Effector CD8-positive, alpha-beta T cell (primary cell): Measurements from ENCODE around the gene NOL3.

Experiments
- DNase-seq: peaks from one replicate; lab custom pipeline; 2025; lab: John Stamatoyannopoulos, UW

Gene NOL3

DNA sequence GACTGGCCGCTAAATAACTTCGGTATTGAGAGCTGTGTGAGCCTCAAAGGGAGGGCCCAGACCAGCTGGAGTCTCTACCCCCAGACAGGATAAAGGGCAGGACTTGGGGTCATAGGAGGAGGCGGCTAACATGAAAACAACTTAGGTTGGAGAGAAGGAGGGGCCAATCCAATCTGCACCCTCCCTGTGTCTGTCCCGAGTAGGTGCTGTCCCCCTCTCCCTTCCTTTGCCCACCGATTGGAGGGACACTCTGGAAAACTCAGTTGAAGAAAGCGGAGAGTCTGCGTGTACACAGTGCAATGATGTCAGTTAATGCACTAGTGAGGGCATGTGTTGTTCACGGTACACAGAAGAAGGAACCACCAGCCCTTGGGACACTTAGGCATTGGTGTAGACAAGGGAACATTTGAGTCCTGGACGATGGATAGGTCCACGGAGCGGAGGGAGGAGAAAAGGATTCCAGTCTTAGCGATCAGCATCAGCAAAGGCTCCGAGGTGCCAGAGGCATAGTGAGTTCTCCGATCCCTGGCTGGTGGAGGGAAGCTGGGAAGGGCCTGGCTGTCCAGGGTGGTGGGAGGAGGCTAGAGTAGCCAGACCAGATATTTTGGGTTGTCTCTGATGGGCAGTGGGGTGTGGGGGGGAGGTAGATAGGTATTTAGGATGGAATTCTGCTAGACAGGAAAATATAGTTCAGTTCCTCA is 761 bp downstream of the NOL3 start:
- DNase-seq = no peak

- DNase-seq = no peak
Measured at GRCh38 chr16:67173323-67173722, 3.0 kb downstream of the NOL3 start.

DNA sequence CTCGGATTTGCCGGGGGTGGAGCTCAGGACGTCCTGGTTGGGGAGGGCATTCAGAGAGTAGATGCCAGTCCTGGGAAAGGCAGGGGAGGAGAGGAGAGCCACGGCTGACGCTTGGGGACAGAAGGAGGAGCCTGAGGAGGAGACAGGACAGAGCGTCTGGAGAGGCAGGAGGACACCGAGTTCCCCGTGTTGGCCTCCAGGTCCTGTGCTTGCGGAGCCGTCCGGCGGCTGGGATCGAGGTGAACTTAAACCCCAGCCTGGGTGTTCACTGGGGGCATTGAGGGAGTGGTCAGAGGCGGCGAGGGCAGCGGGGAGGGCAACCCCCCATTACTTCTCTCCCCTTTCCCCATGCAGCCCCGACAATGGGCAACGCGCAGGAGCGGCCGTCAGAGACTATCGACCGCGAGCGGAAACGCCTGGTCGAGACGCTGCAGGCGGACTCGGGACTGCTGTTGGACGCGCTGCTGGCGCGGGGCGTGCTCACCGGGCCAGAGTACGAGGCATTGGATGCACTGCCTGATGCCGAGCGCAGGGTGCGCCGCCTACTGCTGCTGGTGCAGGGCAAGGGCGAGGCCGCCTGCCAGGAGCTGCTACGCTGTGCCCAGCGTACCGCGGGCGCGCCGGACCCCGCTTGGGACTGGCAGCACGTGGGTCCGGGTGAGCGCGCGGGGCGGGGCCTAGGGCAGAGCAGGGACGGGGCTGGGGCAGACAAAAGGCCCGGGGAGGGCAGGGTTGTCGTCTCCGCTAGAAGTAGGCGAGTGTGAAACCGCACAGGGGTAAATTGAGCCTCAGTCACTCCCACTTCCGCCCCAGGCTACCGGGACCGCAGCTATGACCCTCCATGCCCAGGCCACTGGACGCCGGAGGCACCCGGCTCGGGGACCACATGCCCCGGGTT is 3.7 kb downstream of the NOL3 start:
- peak; percentile 30 for DNase-seq

- DNase-seq = no peak
Measured at GRCh38 chr16:67174706-67175231, 4.4 kb downstream of the NOL3 start.

DNA sequence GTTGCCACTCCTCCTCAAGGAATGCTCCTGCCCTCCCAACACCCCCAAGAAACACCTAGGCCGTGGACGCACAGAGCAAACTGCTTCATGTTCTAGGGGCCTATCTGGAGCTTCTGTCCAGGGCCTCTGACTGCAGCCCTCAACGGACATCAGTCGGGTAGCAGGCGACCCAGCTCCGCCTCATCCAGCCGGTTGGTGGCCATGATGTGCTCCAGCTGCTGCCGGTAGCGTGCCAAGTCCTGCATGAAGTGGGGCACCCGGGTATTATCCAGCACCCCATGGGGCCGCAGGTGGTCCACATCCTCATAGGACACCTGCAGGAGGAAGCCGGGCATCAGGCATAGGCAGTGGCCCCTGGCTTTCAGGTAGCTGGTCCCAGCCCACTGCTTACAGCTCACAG is 6.3 kb downstream of the NOL3 start:
- DNase-seq = no peak

DNA sequence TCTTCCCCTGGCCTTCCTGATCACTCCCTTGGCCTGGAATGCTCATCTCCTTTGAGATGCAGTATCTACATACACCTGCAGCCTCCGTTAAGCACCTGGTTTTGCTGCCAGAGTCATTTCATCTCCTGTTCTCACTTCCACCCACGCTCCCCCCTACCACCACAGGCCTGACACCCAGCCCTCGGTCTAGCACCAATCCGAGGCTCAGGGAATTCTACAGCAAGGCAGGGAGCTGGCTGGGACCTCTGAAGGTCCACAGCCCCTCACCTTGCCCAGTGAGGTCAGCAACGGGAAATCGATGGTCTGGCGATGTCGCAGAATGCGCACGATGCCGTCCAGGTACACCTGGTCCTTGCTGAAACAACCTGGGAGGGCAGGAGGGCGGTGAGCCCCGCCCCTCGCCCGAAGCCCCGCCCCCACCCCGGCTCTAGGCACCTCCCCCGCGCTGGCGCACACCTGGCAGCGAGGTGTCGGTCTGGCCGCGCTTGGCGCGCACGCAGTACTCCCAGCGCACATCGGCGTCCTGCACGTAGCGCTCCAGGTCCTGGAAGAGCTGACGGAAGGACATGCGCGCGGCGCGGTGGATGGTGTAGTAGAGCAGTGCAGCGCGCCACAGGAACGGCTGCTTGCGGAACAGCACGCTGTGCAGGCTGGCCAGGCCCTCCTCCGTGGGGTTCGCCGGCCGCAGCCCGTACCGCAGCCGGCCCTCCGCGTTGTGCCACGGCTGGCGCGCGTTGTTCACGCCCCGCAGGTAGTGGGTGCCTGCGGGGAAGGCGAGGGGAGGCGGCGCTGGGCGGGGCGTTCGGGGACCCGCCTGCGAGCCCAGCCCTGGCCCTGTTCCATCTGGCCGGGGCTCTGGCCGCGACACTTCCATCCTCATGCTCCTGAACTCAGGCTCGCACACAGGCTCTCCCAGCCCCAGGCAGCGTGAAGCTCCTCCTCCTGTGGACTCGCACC is 7.7 kb downstream of the NOL3 start:
- DNase-seq = peak; percentile 18

GRCh38 chr16:67179421-67180080 is 9.2 kb downstream of the NOL3 start:
- no peak for DNase-seq

DNA sequence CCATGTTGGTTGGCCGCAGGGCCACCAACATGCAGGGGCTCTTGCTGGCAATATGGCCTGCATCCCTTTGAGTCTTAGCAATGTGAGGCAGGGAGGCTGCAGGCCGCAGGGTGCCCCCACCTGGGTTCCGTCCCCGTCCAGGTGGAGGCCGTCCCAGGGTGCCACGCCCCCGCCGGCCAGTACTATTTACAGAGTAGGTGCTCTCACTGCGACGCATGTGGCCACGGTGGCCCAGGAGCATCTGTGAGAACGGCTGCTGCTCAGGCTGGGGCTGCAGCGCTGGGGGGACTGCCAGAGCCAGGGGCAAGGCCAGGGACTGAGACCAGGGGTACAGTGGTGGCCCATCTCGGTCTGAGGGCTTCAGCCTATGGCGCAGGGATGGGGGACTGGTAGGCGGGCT is 9.8 kb downstream of the NOL3 start:
- DNase-seq = no peak

- no peak for DNase-seq
Measured at GRCh38 chr16:67181346-67181745, 11.0 kb downstream of the NOL3 start.

DNA sequence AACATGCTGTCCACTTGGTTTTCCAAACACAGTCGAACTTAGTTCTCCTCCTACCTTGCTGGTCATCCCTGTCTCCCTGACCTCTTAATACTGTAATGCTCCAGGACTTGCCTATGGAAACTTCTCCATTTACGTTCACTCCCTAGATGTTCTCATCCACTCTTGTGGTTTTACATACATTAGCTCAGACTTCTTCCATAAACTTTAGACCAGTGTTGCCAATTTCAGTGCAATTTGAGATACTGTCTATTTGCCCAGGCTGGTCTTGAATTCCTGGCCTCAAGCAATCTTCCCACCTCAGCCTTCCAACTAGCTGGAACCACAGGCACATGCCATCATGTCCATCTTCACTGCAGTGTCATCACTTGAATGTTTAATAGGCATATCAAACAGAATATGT is 11.9 kb downstream of the NOL3 start:
- no peak for DNase-seq

DNA sequence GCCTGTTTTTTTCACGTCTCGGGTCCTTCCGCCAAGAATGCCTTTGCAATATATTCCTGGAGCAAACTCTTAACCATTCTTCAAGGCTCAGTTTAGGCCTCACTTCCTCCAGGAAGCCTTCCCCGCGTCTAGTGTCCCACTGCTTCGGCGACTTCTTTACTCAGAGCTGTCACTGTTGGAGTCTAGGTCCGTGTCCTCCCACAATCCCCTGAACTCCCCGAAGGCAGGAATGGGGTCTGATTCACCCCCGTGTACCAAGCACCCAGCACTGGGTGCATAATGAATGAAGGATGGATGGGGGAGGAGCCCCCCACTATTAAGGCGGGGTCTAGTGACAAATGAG is 12.9 kb downstream of the NOL3 start:
- DNase-seq = no peak

- DNase-seq = peak; percentile 87
Measured at GRCh38 chr16:67183627-67184452, 13.5 kb downstream of the NOL3 start, which contains the start of gene MATCAP1. Gene MATCAP1 (minus strand): TSS chr16:67183963. CDS start chr16:67180610, 3,353 bp downstream.

- no peak for DNase-seq
Measured at GRCh38 chr16:67184453-67184994, 14.2 kb downstream of the NOL3 start.

- peak; percentile 80 for DNase-seq
Measured at GRCh38 chr16:67184995-67185650, 14.8 kb downstream of the NOL3 start.

- DNase-seq = no peak
Measured at GRCh38 chr16:67185651-67186134, 15.4 kb downstream of the NOL3 start.

- no peak for DNase-seq
Measured at GRCh38 chr16:67186550-67186950, 16.2 kb downstream of the NOL3 start.

DNA sequence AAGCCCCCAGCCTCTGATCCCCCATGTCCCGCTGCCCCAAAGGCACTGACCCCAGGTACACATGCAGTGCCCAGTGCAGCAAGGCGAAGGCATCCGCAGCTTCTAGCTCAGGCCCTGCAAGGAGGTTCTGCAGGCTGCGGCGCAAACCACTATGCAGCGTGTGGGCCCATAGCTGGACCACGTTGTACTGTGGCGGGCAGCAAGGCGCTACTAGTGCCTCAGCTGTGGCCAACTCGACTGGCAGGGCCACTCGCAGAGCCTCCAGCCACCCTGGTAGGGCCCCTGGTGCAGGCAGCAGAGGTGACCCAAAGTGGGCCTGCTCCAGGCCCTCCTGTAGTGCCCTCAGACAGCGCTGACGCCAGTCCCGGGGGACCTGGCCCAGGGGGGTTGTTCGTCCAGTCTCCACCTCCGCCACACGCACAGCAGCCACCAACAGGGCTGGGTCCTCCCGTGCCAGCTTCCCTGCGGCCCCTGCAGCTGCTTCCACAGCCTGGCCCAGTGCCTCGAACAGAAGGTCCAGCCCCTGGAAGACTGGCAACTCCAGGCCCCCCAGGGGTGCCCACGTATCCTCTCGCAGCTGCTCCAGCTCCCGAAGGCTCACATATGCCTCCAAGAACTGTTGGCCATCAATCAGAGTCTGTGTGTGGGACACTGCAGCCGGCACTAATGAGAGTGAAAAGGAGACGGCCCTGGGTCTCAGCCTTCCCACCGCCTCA is 17.0 kb downstream of the NOL3 start:
- DNase-seq = no peak

DNA sequence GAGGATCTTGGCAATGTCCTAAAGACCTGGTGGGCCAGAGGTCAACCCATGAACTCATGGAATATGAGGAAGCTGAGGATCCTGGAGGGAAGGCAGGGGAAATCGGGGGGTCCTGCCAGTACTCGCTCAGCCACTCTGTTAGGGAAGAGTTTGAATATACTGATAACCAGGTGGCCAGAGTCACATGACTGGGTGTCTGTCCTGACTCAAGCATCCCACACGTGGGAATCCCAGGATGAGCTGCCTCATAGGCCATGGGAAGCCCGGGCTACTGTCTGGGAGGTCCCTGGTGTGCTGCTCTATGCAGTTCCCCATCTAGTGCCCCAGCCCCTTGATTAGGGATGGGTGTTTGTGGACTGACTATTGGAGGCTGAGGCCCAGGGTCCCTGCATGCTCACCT is 18.0 kb downstream of the NOL3 start:
- no peak for DNase-seq

GRCh38 chr16:67188798-67189197 is 18.5 kb downstream of the NOL3 start:
- DNase-seq = no peak
